HFF-Myc (cell line): ENCODE data around the gene REXO5.

ENCODE experiments used
- DNase-seq: peaks from one replicate; pipeline ENCODE4 v3.0.0-alpha.2; 2011; ENCODE audit warnings: low read depth; ENCODE audit errors: extremely low read depth
- H3K4me3 ChIP-seq: replicated peaks from 2 replicates; pipeline ENCODE4 v1.5.1; 2011; ENCODE audit warnings: low read depth, mild to moderate bottlenecking, control low read depth, low read length
- CTCF ChIP-seq: IDR thresholded peaks from 2 replicates; pipeline ENCODE4 v1.5.1; 2012; ENCODE audit warnings: mild to moderate bottlenecking, low read depth, low read length, control low read depth; ENCODE audit errors: missing control alignments

Gene REXO5

GRCh38 chr16:20878682-20879147 lies 72.4 kb downstream of the REXO5 start:
- no peak for TF ChIP-seq CTCF
- DNase-seq, result no peak
- 0 out of 2 replicates have a peak overlapping the region, but pooled peaks have one; percentile 1 for H3K4me3 ChIP-seq

GRCh38 chr16:20879175-20880040 lies 73.1 kb downstream of the REXO5 start:
- H3K4me3 ChIP-seq, result 0 out of 2 replicates have a peak overlapping the region, but pooled peaks have one; percentile 1
- TF ChIP-seq CTCF, result no peak
- DNase-seq, result no peak

- H3K4me3 ChIP-seq, result no peak overlapping the region
- DNase-seq, result no peak
- no peak for TF ChIP-seq CTCF
These were observed 74.7 kb downstream of the REXO5 start for GRCh38 chr16:20880867-20881502.

- H3K4me3 ChIP-seq, result no peak overlapping the region
- no peak for TF ChIP-seq CTCF
- no peak for DNase-seq
These were observed 75.2 kb downstream of the REXO5 start for GRCh38 chr16:20881503-20881878.

- TF ChIP-seq CTCF, result no peak
- DNase-seq, result no peak
- no peak overlapping the region for H3K4me3 ChIP-seq
These were observed 77.4 kb downstream of the REXO5 start for GRCh38 chr16:20883554-20884239.

GRCh38 chr16:20884240-20884556 lies 77.9 kb downstream of the REXO5 start:
- TF ChIP-seq CTCF, result no peak
- no peak overlapping the region for H3K4me3 ChIP-seq
- DNase-seq, result no peak
